Stimulated activated naive CD4-positive, alpha-beta T cell treated with Interleukin-2 at 50 U/mL for 16 hours (primary cell): ENCODE results near the gene ABHD8.
"Not testable (repeated sequence)": the region's sequence is repeated elsewhere in the genome, so short reads cannot be mapped to it uniquely, and the experiment has no call there.

Experiments used
- DNase-seq: peaks from one replicate; lab custom pipeline; 2025; lab: John Stamatoyannopoulos, UW

The ABHD8 gene

DNA sequence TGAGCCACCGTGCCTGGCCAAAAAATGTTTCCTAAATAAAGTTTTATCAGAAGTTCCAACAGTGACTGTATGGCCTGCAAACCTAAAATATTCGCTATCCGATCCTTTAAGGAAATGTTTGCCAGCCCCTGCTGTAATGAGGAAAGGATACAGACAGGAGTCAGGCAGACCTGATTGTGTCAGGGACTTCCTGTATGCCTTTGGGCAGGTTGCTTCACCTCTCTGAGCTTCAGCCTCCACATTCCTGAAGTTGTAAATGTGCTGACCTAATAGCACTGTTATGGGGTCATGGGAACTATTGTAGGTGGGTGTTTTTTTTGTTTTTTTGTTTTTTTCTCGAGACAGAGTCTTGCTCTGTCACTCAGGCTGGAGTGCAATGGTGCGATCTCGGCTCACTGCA is 6.2 kb downstream of the ABHD8 start:
- DNase-seq: no peak

DNA sequence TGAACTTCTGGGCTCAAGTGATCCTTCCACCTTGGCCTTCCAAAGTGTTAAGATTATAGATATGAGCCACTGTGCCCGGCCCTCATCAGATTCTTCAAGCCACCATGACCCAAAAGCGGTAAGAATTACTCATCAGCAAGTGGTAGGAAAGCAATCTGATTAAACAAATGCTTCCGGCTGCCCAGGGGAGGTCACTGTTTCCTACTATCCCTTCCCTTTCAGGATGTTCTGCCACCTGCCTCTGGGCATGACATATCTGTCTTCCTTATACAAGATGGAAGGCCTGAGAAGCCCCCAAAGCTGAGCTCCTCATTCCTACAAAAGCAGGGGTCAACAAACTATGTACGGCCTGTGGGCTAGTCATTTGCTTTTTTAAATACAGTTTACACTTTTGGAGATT is 7.0 kb downstream of the ABHD8 start:
- no peak for DNase-seq

DNA sequence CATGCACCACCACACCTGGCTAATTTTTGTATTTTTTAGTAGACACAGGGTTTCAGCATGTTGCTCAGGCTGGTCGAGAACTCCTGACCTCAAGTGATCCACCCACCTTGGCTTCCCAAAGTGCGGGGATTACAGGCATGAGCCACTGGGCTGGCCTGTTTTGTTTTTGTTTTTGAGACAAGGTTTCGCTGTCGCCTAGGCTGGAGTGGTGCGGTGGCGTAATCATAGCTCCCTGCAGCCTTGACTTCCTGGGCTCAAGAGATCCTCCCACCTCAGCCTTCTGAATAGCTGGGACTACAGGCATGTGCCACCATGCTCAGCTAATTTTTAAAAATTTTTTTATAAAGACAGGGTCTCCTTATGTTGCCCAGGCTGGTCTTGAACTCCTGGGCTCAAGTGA is 7.7 kb downstream of the ABHD8 start:
- DNase-seq: not testable (repeated sequence)

DNA sequence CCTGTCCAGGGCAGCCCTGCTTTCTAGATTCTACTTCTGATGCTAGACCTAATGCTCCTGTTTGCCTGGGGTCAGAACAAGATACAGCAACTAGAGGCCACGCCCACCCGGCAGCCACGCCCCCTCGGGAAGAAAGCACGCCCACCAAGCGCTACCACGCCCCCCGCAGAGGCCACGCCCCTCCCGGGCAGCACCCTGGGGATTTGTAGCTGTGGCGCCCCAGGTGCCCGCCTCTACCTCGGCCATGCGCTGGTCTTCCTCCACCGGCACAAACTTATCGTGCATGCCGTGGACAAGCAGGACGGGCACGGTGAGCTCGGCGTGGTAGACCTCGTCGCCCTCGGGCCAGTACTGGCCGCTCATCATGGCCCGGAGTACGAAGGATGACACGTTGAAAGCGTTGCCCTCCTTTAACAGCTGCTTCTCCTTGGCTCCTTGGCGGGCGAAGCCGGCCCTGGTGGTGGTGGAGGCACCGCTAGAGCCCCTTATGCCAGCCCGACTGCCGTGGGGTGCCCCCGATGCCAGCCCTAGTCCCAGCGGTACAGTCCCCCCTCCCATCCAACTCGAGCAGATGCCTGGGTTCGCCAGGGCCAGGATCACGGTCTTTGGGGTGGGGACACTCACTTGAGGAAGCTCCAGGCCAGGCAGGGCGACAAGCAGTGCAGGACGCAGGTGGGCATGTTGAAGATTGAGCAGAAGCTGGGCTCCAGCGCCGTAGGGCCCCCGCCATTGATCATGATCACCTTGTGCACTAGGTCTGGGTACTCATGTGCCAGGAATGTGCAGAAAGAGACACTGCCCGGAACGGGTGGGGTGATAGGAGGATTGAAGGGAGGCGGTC is 9.0 kb downstream of the ABHD8 start:
- DNase-seq: peak; percentile 24

DNA sequence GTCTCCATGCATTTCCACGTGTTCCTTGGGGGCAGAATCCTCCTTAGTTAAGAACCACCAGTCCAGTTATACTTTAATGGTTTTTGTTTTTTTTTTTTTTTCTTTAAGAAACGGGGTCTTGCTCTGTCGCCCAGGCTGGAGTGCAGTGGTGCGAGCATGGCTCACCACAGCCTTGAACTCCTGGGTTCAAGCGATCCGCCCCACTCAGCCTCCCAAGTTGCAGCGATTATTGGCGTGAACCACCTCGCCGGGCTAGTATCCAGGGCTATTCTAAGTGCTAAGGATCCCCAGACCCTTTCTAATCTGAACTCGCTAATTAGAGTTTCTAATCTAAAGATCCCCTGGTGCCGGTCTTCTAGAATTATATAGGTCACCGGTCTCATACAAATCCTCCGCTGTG is 9.6 kb downstream of the ABHD8 start:
- no peak for DNase-seq

DNA sequence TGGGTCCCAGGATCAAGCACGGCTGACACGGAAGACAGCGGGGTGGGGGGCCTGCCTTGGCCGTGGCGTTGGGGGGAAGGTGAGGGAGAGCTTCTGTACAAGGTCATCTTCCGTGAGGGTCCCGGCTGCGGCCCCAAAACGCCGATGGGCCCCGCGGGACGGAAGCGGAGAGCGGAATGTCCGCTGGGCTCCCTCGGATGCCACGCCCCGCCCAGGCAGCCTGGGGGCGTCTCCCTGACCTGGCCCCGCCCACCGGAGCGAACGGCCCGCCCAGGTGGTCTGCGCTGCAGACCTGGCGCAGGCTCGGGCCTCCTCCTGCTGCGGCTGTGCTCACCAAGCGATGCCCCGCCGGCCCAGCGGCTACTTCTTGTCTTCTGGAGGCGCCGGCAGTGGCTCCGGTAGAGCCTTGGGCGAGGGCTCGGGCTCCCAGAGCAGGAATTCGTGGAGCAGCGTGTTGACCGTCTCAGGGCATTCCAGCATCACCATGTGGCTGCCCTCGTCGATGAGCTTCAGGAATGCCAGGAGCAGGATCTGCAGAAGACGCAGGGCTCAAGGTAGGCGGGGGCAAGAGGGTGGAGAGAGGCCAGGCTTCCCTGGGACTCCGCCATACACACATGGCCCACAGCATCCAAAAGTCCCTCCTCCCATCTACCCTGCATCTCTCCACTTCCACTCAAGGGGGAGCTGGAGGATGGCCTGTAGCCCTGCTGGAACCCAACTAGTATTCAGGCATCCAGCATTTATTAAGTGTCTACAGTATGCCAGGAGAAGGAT is 10.7 kb downstream of the ABHD8 start:
- peak; percentile 62 for DNase-seq

DNA sequence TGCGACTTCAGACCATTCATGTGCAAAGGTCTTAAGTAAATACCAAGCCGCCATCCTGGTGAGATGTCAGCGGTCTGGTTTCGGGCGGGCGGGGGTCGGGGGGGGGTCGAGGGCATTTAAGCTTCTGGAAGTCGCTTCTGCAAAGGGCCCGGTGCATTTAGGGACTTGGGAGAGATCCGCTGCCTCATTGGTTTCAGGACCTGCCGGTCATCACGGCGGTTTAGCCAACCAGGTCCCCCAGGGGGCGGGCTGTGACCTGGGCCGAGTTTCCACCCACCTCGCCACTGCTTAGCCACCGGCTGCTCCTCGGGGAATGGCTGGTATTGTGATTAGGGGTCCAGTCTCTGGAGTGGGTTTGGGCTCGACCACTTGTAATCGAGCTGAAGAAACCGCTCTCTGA is 13.7 kb downstream of the ABHD8 start:
- peak; percentile 25 for DNase-seq

DNA sequence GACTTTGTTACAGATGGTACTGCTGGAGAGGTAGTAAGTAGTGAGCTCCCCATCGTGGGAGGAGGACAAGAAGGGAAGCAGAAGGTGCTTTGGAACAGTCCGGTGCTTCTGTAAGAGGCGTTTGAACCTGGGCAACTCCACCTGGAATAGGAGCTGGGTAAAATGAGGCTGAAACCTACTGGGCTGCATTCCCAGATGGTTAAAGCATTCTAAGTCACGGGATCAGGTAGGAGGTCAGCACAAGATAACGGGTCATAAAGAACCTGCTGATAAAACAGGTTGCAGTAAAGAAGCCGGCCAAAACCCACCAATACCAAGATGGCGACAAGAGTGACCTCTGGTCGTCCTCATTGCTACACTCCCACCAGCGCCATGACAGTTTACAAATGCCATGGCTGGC is 16.5 kb downstream of the ABHD8 start:
- DNase-seq: no peak

DNA sequence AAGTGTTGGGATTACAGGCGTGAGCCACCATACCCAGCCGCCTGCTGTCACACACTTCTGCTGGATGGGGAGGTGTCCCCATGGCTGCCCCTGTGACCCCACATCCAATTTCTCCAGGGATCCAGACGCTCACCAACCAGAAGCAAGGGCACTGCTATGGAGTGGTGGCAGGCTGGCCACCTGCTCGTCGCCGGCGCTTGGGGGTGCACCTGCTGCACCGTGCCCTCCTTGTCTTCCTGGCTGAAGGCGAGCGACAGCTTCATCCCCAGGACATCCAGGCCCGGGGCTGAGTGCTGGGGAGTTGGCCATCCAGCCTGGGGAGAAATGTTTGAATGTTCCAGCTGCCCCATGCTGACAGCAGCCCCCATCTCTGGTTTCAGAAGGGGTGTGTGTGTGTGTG is 17.0 kb downstream of the ABHD8 start:
- no peak for DNase-seq

DNA sequence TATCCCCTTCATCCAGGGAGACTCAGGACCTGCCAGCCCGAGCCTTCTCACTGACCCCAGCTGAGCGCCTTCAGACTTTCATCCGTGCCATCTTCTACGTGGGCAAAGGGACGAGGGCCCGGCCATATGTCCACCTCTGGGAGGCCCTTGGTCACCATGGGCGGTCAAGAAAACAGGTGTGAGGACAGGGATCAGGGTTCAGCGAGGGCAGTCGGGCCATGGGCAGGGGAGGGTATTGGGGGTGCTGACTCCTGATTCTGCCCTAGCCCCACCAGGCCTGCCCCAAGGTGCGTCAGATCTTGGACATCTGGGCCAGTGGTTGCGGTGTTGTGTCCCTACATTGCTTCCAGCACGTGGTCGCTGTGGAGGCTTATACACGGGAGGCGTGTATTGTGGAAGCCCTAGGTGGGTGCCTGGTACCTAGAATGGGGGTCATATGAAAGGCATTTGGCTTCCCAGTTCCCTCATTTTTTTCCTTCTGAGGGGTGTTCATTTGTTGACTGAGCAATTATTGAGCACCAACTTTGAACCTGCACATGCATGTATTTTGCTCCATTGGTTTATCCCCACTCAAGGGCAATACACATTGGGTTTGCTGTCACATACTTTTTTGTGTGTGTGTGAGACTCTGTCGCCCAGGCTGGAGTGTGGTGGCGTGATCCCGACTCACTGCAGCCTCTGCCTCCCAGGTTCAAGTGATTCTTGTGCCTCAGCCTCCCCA is 17.6 kb downstream of the ABHD8 start:
- no peak for DNase-seq

DNA sequence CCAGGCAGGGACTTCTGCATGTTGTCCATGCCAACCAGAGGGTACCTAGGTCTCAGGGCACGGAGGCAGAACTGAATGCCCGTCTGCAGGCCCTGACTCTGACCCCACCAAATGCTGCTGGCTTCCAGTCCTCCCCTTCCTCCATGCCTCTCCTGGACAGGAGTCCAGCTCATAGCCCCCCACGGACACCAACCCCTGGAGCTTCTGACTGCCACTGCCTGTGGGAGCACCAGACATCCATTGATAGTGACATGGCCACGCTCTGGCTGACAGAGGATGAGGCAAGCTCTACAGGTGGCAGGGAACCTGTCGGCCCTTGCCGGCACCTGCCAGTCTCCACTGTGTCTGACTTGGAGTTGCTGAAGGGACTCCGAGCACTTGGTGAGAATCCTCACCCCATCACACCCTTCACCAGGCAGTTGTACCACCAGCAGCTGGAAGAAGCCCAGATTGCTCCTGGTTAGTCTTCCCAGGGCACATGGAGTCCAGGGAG is 19.7 kb downstream of the ABHD8 start:
- no peak for DNase-seq

DNA sequence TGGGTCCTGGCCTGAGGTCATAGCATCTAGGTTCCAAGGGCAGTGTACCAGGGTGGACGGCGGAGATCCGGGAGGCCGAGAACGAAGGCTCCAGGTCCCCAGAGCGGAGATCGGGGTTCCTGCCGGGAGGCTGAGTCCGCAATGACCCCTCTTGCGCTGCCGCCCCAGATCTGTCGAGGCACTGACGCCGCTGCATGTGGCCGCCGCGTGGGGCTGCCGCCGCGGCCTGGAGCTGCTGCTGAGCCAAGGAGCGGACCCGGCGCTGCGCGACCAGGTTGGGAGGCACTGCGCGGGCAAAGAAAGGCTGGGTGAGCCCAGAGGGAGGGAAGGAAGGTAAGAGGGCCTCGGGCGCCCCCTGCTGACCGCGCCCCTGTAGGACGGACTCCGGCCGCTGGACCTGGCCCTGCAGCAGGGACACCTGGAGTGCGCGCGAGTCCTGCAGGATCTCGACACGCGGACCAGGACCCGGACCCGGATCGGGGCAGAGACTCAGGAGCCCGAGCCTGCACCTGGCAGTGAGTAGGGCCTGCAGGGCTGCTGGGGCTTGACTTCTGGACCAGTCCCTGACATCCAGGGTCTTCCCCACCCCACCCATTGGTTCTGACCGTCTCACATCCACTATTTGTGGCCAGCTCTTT is 20.6 kb downstream of the ABHD8 start:
- peak; percentile 76 for DNase-seq

DNA sequence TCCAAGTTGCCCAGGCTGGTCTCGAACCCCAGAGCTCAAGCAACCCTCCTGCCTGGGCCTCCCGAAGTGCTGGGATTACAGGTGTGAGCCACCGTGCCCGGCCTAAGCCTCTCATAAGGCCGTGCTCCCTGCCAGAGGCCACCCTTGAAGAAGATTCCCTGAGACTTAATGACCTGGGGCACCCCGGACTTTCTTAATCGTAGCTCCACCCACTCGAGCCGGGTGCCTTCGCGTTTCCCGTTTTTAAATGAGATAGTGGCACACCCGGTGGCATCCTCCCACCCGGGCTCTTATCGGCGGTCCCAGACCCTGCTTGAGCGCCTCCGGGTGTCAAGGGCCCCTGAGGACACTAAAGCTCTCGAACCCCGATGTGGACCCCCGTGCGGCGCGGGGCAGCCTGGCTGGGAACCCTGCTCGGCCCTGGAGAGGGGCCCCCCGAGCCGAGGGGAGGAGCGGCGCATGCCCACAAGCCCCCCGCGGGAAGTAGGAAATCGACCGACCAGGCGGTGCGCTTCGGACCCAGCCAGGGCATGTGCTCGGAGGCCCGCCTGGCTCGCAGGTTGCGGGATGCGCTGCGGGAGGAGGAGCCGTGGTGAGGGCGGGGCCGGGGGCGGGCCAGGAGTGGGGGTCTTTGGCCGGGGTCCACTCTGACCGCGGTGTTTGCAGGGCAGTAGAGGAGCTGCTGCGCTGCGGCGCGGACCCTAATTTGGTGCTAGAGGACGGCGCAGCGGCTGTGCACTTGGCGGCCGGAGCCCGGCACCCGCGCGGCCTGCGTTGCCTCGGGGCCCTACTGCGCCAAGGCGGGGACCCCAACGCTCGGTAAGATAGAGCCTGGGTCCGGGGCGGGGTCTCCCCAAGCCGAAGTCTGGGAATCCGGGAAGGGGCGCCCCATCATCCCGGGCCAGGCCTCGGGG is 21.6 kb downstream of the ABHD8 start, which contains the start of gene ANKLE1:
ANKLE1 (plus strand) TSS at position 511 of the 914 bp plus-strand sequence; CDS start at position 531, 20 bp downstream.
- peak; percentile 45 for DNase-seq

DNA sequence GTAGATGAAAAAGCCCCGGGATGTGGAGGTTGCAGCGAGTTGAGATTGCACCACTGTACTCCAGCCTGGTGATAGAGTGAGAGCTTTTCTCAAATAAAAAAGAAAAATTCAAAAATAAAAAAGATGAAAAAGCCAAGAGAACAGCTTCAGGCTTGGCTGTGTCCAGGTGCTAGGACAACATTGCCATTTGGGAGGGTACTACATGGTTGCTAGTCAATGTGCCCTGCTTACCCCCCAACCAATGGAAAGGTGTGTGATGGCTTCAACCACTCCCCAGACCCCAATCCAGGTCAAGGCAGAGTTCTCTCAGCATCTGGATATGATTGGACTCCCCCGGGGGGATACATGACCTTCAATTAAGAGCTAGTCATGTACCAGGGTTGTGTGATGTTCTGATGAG is 23.8 kb downstream of the ABHD8 start:
- no peak for DNase-seq

DNA sequence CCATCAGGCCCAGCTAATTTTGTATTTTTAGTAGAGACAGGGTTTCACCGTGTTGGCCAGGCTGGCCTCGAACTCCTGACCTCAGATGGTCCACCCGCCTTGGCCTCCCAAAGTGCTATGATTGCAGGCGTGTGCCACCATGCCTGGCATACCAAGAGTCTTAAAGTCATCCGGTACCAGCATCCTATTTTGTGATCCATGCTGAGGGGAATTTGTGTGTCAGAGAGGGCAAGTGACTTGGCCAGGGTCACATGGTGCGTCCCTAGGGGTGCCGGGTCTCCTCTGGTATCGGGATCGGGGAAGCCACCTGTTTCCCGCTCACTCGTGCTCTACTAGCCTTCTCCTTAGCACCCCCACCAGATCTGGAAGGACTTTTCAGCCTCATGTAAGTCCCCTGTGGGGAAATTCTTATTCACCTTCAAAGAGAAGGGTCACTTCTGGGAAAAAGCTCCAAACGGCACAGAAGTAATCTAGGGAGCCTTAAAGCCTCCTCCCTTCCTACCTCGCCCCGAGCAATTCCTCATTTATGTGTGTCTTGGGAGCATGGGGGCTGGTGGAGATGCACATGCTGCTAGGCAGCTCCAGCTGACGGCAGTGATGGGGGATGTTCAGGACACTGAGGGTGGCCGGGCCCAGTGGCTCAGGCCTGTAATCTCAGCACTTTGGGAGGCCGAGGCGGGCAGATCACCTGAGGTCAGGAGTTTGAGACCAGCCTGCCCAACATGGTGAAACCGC is 27.6 kb downstream of the ABHD8 start:
- DNase-seq: no peak

DNA sequence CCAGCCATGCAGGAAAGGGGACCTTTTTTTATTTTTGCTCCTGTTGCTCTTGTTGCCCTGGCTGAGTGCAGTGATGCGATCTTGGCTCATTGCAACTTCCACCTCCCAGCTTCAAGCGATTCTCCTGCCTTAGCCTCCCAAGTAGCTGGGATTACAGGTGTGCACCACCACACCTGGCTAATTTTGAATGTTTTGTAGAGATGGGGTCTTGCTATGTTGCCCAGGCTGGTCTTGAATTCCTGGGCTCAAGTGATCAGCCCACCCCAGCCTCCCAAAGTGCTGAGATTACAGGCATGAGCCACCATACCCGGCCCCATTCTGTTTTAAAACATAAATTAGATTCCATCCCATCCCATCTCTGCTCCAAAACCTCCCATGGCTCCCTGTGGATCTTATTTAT is 28.3 kb downstream of the ABHD8 start:
- not testable (repeated sequence) for DNase-seq

DNA sequence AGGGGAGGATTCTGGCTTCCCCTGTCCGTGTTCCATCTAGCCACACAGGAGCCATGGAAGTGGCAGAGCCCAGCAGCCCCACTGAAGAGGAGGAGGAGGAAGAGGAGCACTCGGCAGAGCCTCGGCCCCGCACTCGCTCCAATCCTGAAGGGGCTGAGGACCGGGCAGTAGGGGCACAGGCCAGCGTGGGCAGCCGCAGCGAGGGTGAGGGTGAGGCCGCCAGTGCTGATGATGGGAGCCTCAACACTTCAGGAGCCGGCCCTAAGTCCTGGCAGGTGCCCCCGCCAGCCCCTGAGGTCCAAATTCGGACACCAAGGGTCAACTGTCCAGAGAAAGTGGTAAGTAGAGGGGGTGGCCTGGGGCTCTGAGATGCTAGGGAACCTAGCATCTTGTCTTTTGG is 34.5 kb downstream of the ABHD8 start:
- no peak for DNase-seq

DNA sequence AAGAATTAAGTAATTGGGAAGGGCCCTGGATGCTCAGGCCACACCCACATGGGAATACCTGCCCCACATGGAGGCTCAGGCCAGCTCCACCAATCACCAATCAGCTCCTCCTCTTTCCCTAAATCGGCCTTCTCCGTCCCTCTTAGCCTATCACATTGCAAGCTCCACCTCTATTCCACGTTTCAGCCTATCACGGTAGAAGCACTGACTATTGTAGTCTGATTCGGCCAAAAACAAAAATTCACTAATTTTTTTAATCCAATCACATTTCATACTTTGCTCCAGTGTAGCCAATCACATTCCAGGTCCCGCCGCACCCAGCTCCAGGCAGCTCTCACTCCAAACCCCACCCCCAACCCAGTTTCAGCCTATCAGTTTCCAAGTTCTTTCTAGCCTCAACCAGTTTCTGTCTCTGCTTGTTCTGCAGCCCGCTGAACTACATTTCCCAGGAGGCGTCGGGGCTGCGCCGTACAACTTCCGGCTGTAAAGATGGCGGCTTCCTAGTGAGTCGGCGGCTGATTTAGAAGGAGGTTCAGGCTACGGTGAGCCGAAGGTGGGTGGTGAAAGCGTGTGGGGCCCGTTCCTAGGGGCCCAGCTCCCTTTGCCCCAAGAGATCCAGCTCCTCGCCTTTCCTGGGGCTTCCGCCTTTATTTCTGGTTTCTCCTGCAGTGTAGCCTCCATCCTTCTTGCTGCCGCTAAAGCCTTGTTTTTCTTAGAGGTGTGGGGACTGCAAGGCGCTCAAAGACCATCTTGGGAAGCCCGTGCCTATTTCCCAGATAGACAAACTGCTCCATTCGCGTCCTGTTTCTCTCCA is 36.0 kb downstream of the ABHD8 start, which contains the start of gene BABAM1:
BABAM1 (plus strand) TSS at position 469 of the 814 bp plus-strand sequence. CDS start 1,364 bp downstream, outside the sequence.
- peak; percentile 96 for DNase-seq

DNA sequence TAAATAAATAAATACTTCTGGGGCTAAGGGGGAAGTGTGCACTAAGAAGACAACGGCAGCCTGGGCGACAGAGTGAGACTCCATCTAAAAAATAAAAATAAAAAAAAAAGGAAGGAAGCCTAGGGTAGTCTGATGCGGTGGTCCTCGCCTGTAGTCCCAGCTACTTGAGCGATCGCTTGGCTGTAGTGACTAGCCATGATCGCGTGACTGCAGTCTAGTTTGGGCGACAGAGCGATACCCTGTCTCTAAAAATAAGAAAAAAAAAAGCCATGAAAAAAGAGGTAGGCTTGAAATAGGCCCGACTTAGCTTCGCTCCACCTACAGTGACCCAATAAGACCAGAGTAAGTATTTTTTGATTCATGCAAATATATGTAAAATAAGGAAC is 36.6 kb downstream of the ABHD8 start:
- DNase-seq: no peak
